GM23338 (cell line): ENCODE measurements around the gene PERCC1. TPM values are rescaled to one million over a fixed set of nuclear protein-coding genes. Genes with fewer than 3 reads are reported as not detected.

Experiments used
- ATAC-seq: fragments of 200-7000 bp; cut with Tn5 transposase; 3 replicates; pipeline ENCODE4 v1.9.1; 2020
- DNase-seq: peaks from one replicate; pipeline ENCODE4 v3.0.0-alpha.2; 2015; ENCODE audit warnings: low spot score
- H2AFZ ChIP-seq: fragments of 200-600 bp; sonication (generic); 2 replicates; pipeline ENCODE4 v1.8.0; 2016; ENCODE audit warnings: antibody characterized with exemption, mild to moderate bottlenecking, moderate library complexity
- H3F3A ChIP-seq: fragments of 200-600 bp; sonication (generic); replicated peaks from 2 replicates; pipeline ENCODE4 v1.8.0; 2017; ENCODE audit warnings: antibody characterized with exemption, mixed run types, low read depth
- H3K27ac ChIP-seq: fragments of 200-600 bp; sonication (generic); 2 replicates; pipeline ENCODE4 v1.6.1; 2016; ENCODE audit warnings: low read depth
- H3K27me3 ChIP-seq: fragments of 200-600 bp; sonication (generic); 2 replicates; pipeline ENCODE4 v1.8.0; 2016; ENCODE audit warnings: mild to moderate bottlenecking, mixed run types, moderate library complexity; ENCODE audit not compliant: insufficient read depth
- H3K36me3 ChIP-seq: fragments of 200-600 bp; sonication (generic); 2 replicates; pipeline ENCODE4 v1.8.0; 2016; ENCODE audit warnings: mild to moderate bottlenecking; ENCODE audit not compliant: insufficient read depth
- H3K4me1 ChIP-seq: fragments of 200-600 bp; sonication (generic); 2 replicates; pipeline ENCODE4 v1.8.0; 2016; ENCODE audit warnings: mild to moderate bottlenecking, moderate library complexity; ENCODE audit not compliant: insufficient read depth
- H3K4me2 ChIP-seq: fragments of 200-600 bp; sonication (generic); 2 replicates; pipeline ENCODE4 v1.7.1; 2017; ENCODE audit warnings: mixed run types
- H3K4me3 ChIP-seq: fragments of 200-600 bp; sonication (generic); 2 replicates; pipeline ENCODE4 v1.6.1; 2016; ENCODE audit warnings: mixed run types
- H3K79me2 ChIP-seq: fragments of 200-600 bp; sonication (generic); replicated peaks from 2 replicates; pipeline ENCODE4 v1.8.0; 2017; ENCODE audit warnings: mild to moderate bottlenecking; ENCODE audit not compliant: insufficient read depth
- H3K9me2 ChIP-seq: fragments of 200-600 bp; sonication (generic); 2 replicates; pipeline ENCODE4 v1.8.0; 2017; ENCODE audit not compliant: insufficient read depth
- H4K20me1 ChIP-seq: fragments of 200-600 bp; sonication (generic); replicated peaks from 2 replicates; pipeline ENCODE4 v1.8.0; 2017; ENCODE audit warnings: mild to moderate bottlenecking; ENCODE audit not compliant: insufficient read depth
- H3K27ac Mint-ChIP-seq: 2 replicates; pipeline ENCODE4 v1.8.0; 2020; ENCODE audit warnings: inconsistent platforms, mild to moderate bottlenecking, moderate library complexity, mixed read lengths
- H3K27me3 Mint-ChIP-seq: 3 replicates; pipeline ENCODE4 v1.8.0; 2022; ENCODE audit warnings: low read depth, mild to moderate bottlenecking, moderate library complexity, mixed read lengths, inconsistent platforms; ENCODE audit not compliant: insufficient read depth, poor library complexity
- H3K36me3 Mint-ChIP-seq: 3 replicates; pipeline ENCODE4 v1.8.0; 2021; ENCODE audit warnings: low read depth, mild to moderate bottlenecking, inconsistent platforms, moderate library complexity, mixed read lengths
- H3K4me1 Mint-ChIP-seq: 3 replicates; pipeline ENCODE4 v1.8.0; 2020; ENCODE audit warnings: mild to moderate bottlenecking, inconsistent platforms, mixed read lengths
- H3K4me3 Mint-ChIP-seq: 3 replicates; pipeline ENCODE4 v1.8.0; 2021; ENCODE audit warnings: moderate library complexity, mild to moderate bottlenecking, inconsistent platforms, mixed read lengths
- H3K9me3 Mint-ChIP-seq: 3 replicates; pipeline ENCODE4 v1.8.0; 2020; ENCODE audit warnings: moderate library complexity, mild to moderate bottlenecking, inconsistent platforms, mixed read lengths
- ETS1 ChIP-seq: IDR thresholded peaks from 2 replicates; pipeline ENCODE4 v1.6.1; 2016; ENCODE audit warnings: antibody characterized with exemption
- polyA plus RNA-seq: library from polyadenylated mRNA; unstranded; fragments of >200 nt; fragmentation: Nextera tagmentation; extraction: Ambion mirVana; gene quantifications from 2 replicates; pipeline ENCODE4 v1.2.1, GENCODE V29; 2016
- total RNA-seq: library from RNA; depleted of rRNA; stranded (reverse); fragments of >200 nt; shearing (Covaris generic); gene quantifications from 2 replicates; pipeline ENCODE4 v1.2.3, GENCODE V29; 2014
- TF ChIP-seq, protein P1 (sequence below): fragments of 250-450 bp; sonication (Bioruptor Pico); IDR thresholded peaks from 2 replicates; pipeline ENCODE4 v1.5.0; 2020; ENCODE audit warnings: mild to moderate bottlenecking, moderate library complexity
- TF ChIP-seq, protein P2 (sequence below), 2 experiments: fragments of 200-600 bp in 1 of 2; sonication (generic) in 1 of 2; conservative IDR thresholded peaks; 2 replicates each; pipeline versions ENCODE4 v1.5.1 to v1.6.1; 2016 to 2017; ENCODE audit warnings: antibody characterized with exemption in 2 of 2, low read depth in 2 of 2, mild to moderate bottlenecking in 2 of 2, moderate library complexity in 1 of 2

Gene PERCC1
- total and polyA plus RNA-seq, 2 experiments from 2014 or later: not detected

DNA sequence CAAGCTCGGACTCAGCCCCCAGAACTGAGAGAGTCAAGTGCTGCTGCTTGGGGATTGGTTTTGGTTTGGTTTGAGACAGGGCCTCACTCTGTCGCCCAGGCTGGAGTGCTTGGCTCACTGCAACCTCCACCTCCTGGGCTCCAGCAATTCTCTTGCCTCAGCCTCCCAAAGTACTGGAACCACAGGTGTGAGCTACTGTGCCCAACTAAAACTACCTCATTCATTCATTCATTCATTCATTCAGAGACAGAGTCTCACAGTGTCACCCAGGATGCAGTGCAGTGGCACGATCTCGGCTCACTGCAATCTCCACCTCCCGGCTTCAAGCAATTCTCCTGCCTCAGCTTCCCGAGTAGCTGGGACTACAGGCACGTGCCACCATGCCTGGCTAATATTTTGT is 41.1 kb upstream of the PERCC1 start (continued):
- no peak for TF ChIP-seq ETS1

GRCh38 chr16:1390239-1390779 is 40.6 kb upstream of the PERCC1 start:
- H3K4me3 Mint-ChIP-seq: no peak overlapping the region
- Histone ChIP-seq H3K4me1 (no peaks in the 10 kb centered on the region), H3K9me2 (no peaks in the 10 kb centered on the region), H3K4me3 (no peak overlapping the region), H4K20me1 (no peaks in the 10 kb centered on the region; the same call in 1 of the 2 replicates), H2AFZ (no peak overlapping the region), H3K27ac (no peak overlapping the region), H3F3A (no peaks in the 10 kb centered on the region), H3K79me2 (no peaks in the 10 kb centered on the region), H3K36me3 (no peaks in the 10 kb centered on the region), H3K27me3 (no peaks in the 10 kb centered on the region), H3K4me2 (no peak overlapping the region)
- H3K27me3 Mint-ChIP-seq: peaks cover 3% of the 10 kb centered on the region
- H3K4me1 Mint-ChIP-seq: no peaks in the 10 kb centered on the region
- H3K27ac Mint-ChIP-seq: no peak overlapping the region
- ATAC-seq: no peak
- H3K36me3 Mint-ChIP-seq: no peaks in the 10 kb centered on the region
- H3K9me3 Mint-ChIP-seq: no peaks in the 10 kb centered on the region
- TF ChIP-seq, protein P1, sequence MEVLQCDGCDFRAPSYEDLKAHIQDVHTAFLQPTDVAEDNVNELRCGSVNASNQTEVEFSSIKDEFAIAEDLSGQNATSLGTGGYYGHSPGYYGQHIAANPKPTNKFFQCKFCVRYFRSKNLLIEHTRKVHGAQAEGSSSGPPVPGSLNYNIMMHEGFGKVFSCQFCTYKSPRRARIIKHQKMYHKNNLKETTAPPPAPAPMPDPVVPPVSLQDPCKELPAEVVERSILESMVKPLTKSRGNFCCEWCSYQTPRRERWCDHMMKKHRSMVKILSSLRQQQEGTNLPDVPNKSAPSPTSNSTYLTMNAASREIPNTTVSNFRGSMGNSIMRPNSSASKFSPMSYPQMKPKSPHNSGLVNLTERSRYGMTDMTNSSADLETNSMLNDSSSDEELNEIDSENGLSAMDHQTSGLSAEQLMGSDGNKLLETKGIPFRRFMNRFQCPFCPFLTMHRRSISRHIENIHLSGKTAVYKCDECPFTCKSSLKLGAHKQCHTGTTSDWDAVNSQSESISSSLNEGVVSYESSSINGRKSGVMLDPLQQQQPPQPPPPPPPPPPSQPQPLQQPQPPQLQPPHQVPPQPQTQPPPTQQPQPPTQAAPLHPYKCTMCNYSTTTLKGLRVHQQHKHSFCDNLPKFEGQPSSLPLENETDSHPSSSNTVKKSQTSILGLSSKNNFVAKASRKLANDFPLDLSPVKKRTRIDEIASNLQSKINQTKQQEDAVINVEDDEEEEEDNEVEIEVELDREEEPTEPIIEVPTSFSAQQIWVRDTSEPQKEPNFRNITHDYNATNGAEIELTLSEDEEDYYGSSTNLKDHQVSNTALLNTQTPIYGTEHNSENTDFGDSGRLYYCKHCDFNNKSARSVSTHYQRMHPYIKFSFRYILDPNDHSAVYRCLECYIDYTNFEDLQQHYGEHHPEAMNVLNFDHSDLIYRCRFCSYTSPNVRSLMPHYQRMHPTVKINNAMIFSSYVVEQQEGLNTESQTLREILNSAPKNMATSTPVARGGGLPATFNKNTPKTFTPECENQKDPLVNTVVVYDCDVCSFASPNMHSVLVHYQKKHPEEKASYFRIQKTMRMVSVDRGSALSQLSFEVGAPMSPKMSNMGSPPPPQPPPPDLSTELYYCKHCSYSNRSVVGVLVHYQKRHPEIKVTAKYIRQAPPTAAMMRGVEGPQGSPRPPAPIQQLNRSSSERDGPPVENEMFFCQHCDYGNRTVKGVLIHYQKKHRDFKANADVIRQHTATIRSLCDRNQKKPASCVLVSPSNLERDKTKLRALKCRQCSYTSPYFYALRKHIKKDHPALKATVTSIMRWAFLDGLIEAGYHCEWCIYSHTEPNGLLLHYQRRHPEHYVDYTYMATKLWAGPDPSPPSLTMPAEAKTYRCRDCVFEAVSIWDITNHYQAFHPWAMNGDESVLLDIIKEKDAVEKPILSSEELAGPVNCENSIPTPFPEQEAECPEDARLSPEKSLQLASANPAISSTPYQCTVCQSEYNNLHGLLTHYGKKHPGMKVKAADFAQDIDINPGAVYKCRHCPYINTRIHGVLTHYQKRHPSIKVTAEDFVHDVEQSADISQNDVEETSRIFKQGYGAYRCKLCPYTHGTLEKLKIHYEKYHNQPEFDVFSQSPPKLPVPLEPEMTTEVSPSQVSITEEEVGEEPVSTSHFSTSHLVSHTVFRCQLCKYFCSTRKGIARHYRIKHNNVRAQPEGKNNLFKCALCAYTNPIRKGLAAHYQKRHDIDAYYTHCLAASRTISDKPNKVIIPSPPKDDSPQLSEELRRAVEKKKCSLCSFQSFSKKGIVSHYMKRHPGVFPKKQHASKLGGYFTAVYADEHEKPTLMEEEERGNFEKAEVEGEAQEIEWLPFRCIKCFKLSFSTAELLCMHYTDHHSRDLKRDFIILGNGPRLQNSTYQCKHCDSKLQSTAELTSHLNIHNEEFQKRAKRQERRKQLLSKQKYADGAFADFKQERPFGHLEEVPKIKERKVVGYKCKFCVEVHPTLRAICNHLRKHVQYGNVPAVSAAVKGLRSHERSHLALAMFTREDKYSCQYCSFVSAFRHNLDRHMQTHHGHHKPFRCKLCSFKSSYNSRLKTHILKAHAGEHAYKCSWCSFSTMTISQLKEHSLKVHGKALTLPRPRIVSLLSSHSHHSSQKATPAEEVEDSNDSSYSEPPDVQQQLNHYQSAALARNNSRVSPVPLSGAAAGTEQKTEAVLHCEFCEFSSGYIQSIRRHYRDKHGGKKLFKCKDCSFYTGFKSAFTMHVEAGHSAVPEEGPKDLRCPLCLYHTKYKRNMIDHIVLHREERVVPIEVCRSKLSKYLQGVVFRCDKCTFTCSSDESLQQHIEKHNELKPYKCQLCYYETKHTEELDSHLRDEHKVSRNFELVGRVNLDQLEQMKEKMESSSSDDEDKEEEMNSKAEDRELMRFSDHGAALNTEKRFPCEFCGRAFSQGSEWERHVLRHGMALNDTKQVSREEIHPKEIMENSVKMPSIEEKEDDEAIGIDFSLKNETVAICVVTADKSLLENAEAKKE (CRISPR knock-in tag): no peak
- TF ChIP-seq, protein P2, sequence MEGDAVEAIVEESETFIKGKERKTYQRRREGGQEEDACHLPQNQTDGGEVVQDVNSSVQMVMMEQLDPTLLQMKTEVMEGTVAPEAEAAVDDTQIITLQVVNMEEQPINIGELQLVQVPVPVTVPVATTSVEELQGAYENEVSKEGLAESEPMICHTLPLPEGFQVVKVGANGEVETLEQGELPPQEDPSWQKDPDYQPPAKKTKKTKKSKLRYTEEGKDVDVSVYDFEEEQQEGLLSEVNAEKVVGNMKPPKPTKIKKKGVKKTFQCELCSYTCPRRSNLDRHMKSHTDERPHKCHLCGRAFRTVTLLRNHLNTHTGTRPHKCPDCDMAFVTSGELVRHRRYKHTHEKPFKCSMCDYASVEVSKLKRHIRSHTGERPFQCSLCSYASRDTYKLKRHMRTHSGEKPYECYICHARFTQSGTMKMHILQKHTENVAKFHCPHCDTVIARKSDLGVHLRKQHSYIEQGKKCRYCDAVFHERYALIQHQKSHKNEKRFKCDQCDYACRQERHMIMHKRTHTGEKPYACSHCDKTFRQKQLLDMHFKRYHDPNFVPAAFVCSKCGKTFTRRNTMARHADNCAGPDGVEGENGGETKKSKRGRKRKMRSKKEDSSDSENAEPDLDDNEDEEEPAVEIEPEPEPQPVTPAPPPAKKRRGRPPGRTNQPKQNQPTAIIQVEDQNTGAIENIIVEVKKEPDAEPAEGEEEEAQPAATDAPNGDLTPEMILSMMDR (conservative IDR thresholded peaks at IDR 0.05; ENCODE audit: low read depth in 2 of 2): no peak
- DNase-seq: no peak
